AG04450 (cell line): ENCODE measurements around the gene STAT2. TPM values are rescaled to one million over a fixed set of nuclear protein-coding genes. Genes with fewer than 3 reads are reported as not detected.
A peak's percentile ranks its signal among the peaks of the same experiment; 100 is the strongest.
"Not testable (repeated sequence)": the region's sequence is repeated elsewhere in the genome, so short reads cannot be mapped to it uniquely, and the experiment has no call there.

ENCODE experiments used
- CTCF ChIA-PET: fragments of 300-600, 350-600 bp; formaldehyde crosslinking; extraction: SDS; loops from one replicate; lab custom pipeline; 2022; ENCODE audit warnings: antibody characterized with exemption, inconsistent platforms; lab: Charles Lee
- POLR2A ChIA-PET: fragments of 350-600 bp; formaldehyde crosslinking; extraction: SDS; loops from one replicate; lab custom pipeline; 2021; ENCODE audit warnings: antibody characterized with exemption, inconsistent platforms; lab: Yijun Ruan, JAX
- DNase-seq: peaks from one replicate; pipeline ENCODE4 v3.0.0-alpha.2; 2011; ENCODE audit warnings: low read depth, low spot score
- H3K27ac ChIP-seq: one replicate; pipeline ENCODE4 v1.5.1; 2012; ENCODE audit warnings: low read depth, low read length, control low read depth
- H3K27me3 ChIP-seq: one replicate; pipeline ENCODE4 v1.6.0; 2012; ENCODE audit warnings: low read length; ENCODE audit not compliant: control insufficient read depth, insufficient read depth
- H3K4me3 ChIP-seq: 2 replicates; pipeline ENCODE4 v1.5.1; 2011; ENCODE audit warnings: mild to moderate bottlenecking, low read depth, low read length, control low read depth
- H3K9me3 ChIP-seq: 2 replicates; pipeline ENCODE4 v1.5.1; 2012; ENCODE audit warnings: low read length; ENCODE audit not compliant: control insufficient read depth, insufficient read depth
- polyA plus RNA-seq: library from polyadenylated mRNA; depleted of rRNA; stranded (reverse); fragments of >200 nt; gene quantifications from 2 replicates; pipeline ENCODE4 v1.2.3, GENCODE V29; 2011
- TF ChIP-seq, protein P1 (sequence below): IDR thresholded peaks from 2 replicates; pipeline ENCODE4 v1.5.1; 2011; ENCODE audit warnings: low read depth, low read length, control low read depth, inconsistent platforms

STAT2 gene
- polyA plus RNA-seq, 1 experiment = 179 TPM

DNA sequence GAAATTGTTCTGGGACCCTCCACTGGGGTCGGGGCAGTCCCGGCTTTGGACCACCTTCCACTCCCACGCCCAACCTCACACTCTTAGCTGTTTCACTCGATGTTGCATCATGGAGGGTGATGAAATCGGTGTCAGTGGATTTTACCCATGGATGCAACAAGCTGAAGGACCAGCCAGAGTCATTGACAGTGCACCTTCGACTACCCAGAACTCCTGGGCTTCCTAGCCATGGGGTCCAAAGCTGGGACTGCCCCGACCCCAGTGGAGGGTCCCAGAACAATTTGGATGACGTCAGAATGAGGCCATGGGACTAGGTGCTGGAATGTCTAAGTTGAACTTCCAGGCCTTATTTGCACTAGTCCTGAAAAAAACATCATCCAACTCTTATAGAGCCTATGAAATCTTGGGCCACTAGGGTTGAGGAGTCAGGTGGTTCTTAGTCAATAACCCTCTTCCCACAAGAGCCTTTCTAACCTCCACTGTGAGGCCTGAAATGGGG, 22.1 kb downstream of the STAT2 start:
- CTCF ChIA-PET = interaction anchor here (0.7 to 1.2 kb wide), 2 partner anchors 46 to 126 kb away, joined by 3 to 9 read pairs; no protein-coding TSS in a partner anchor
- Histone ChIP-seq H3K9me3 (no peaks in the 10 kb centered on the region), H3K27me3 (no peaks in the 10 kb centered on the region), H3K4me3 (no peak overlapping the region), H3K27ac (no peak overlapping the region)
- TF ChIP-seq, protein P1, sequence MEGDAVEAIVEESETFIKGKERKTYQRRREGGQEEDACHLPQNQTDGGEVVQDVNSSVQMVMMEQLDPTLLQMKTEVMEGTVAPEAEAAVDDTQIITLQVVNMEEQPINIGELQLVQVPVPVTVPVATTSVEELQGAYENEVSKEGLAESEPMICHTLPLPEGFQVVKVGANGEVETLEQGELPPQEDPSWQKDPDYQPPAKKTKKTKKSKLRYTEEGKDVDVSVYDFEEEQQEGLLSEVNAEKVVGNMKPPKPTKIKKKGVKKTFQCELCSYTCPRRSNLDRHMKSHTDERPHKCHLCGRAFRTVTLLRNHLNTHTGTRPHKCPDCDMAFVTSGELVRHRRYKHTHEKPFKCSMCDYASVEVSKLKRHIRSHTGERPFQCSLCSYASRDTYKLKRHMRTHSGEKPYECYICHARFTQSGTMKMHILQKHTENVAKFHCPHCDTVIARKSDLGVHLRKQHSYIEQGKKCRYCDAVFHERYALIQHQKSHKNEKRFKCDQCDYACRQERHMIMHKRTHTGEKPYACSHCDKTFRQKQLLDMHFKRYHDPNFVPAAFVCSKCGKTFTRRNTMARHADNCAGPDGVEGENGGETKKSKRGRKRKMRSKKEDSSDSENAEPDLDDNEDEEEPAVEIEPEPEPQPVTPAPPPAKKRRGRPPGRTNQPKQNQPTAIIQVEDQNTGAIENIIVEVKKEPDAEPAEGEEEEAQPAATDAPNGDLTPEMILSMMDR = no peak
- no peak for DNase-seq
- POLR2A ChIA-PET = interaction anchor here (1.0 to 1.9 kb wide), 3 partner anchors 11 to 22 kb away, joined by 3 to 5 read pairs (median 3); partner anchors contain the start of genes CNPY2 and STAT2

DNA sequence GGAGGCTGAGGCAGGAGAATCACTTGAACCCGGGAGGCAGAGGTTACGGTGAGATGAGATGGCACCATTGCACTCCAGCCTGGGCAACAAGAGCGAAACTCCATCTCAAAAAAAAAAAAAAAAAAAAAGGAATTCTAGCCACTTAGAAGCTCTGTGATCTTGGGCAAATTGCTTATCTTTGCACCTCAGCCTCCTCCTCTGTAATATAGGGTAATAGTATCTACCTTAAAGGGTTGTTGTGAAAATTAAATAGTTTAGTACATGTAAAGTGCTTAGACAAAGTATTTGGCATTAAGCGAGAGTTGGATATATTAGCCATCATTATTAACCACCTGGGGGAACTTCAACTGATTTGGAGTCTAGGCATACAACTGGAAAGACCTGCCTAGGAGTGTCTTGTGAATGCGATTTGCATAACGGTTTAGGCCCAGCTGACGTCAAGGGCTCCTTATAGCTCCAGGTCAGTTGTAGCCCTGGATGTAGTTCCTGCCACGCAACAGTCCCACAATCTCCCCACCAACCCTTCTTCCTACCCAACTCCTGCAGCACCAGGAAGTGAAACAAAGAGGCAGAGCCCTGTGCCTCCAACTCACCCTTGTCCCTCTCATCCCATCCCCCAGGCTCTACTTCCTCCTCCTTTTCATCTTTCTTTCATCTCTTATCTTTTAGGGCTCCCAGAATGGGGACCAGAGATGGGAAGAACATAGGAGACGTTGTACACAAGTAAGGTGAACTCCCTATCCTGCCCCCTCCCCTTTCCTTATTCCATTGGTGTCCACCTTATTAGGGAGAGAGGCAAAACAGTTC, 23.3 kb downstream of the STAT2 start:
- no peak for DNase-seq
- Histone ChIP-seq H3K27ac (no peak overlapping the region), H3K4me3 (no peak overlapping the region), H3K9me3 (no peaks in the 10 kb centered on the region), H3K27me3 (no peaks in the 10 kb centered on the region)
- TF ChIP-seq, protein P1 = no peak
- ChIA-PET POLR2A (interaction anchor here (0.6 kb wide), 1 partner anchor 261 kb away, joined by 4 read pairs; no protein-coding TSS in a partner anchor), CTCF (interaction anchor here (0.7 to 1.2 kb wide), 3 partner anchors 45 to 130 kb away, joined by 3 to 4 read pairs (median 3); no protein-coding TSS in a partner anchor)

DNA sequence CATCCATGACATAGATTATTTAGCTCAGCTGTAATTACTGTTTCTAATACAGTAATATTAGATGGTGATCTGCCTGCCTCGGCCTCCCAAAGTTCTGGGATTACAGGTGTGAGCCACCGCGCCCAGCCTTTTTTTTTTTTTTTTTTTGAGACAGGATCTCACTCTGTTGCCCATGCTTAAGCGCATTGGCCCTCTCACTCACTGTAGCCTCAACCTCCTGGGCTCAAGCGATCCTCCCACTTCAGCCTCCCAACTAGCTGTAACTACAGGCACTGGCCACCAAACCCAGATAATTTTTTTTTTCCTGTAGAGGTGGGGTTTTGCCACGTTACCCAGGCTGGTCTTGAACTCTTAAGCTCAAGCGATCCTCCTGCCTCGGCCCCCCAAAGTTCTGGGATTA, 24.4 kb downstream of the STAT2 start:
- POLR2A ChIA-PET = not testable (repeated sequence)

DNA sequence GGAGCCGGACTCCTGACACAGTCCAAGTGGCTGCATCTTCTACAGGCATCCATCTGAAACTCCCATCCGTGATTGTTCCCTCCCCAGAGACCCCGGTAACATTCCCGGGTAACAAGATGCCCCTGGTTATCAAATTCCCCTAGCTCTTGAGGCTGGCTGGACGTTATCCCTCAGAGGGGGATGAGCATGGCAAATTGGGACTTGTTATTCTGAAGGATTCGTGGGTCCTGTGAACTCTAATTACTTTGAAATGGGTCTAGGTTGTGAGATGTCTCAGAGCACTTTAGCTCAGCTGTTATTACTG, 25.5 kb downstream of the STAT2 start:
- Histone ChIP-seq H3K27ac (peak overlapping the region; percentile 91), H3K9me3 (no peaks in the 10 kb centered on the region), H3K4me3 (peak overlapping the region; percentile 67), H3K27me3 (no peaks in the 10 kb centered on the region)
- no peak for DNase-seq
- POLR2A ChIA-PET = interaction anchor here (2.1 kb wide), 1 partner anchor 18 kb away, joined by 13 read pairs; the partner anchor contains the start of gene CNPY2
- CTCF ChIA-PET = interaction anchor here (0.6 to 2.7 kb wide), 4 partner anchors 15 to 239 kb away, joined by 3 to 12 read pairs (median 6); no protein-coding TSS in a partner anchor
- TF ChIP-seq, protein P1 = no peak

More for the DNA sequence above, 24.4 kb downstream of the STAT2 start:
- H3K9me3 ChIP-seq, DNase-seq, H3K27ac ChIP-seq, H3K4me3 ChIP-seq, H3K27me3 ChIP-seq: not testable (repeated sequence)
- CTCF ChIA-PET = interaction anchor here (1.2 kb wide), 2 partner anchors 128 to 129 kb away, joined by 3 to 4 read pairs; no protein-coding TSS in a partner anchor

DNA sequence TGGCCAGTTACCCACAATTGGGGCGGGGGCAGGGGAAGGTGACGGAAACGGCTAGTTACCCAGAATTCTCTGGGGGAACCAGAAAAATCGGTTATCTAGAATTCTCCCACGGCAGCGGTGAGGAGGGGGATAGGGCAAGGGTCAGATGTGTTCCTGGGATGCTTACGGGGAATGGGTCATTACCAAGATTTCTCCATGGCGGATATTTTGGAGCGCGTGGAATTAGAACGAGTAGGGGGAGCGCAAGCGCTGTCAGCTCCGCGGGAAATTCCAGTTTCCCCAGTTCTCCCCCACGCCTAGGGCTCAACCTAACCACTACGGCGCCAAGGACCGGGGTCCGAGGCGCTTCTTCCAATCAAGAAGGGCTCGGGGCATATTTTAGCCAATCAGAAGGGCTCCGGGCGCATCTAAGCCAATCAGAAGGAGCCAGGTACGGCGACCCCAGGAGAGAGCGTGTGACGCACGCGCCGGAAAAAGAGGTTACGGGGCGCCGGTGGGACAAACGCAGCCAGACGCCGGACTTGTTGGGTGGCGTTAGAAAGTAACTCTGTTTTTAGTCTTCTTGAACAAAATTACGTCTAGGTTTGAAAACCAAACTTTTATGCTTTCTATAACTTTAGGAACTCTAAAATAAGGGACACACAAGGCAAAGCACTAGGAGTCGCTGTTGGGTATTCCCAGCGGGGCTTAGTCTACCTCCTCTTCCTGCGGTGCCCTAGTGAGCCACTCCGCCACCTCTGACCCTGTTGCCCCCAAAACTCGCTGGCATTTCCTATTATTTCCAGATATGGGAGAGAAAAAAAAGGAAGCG, 26.0 kb downstream of the STAT2 start, which contains the start of gene PAN2:
TSS of gene PAN2 (minus strand) at position 322 of the 811 bp plus-strand sequence. CDS start 906 bp downstream, outside the sequence.
- TF ChIP-seq, protein P1 = peak; percentile 84
- POLR2A ChIA-PET = interaction anchor here (1.0 to 2.1 kb wide), 3 partner anchors 18 to 116 kb away, joined by 5 to 13 read pairs (median 7); partner anchors contain the start of genes CNPY2, STAT2 and TIMELESS
- peak within 1 kb of the TSS; percentile 67 for H3K4me3 ChIP-seq
- CTCF ChIA-PET = interaction anchor here (0.6 to 2.7 kb wide), 6 partner anchors 12 to 239 kb away, joined by 3 to 12 read pairs (median 5); no protein-coding TSS in a partner anchor
- H3K27me3 ChIP-seq = no peaks in the 10 kb centered on the region
- no peaks in the 10 kb centered on the region for H3K9me3 ChIP-seq
- peak; percentile 90 for DNase-seq
- peak within 1 kb of the TSS; percentile 91 for H3K27ac ChIP-seq
